Brain microvascular endothelial cell (primary cell): ENCODE results near the gene THUMPD3.
A peak's percentile ranks its signal among the peaks of the same experiment; 100 is the strongest.

Experiments
- DNase-seq: peaks from one replicate; pipeline ENCODE4 v3.0.0-alpha.2; 2020
- H3K27ac ChIP-seq: fragments of 250-450 bp; sonication (Bioruptor Pico); 2 replicates; pipeline ENCODE4 v1.5.1; 2020; ENCODE audit warnings: mild to moderate bottlenecking, moderate library complexity
- H3K27me3 ChIP-seq: fragments of 250-450 bp; sonication (Bioruptor Pico); replicated peaks from 2 replicates; pipeline ENCODE4 v1.5.1; 2020; ENCODE audit warnings: mild to moderate bottlenecking
- H3K36me3 ChIP-seq: fragments of 250-450 bp; sonication (Bioruptor Pico); replicated peaks from 2 replicates; pipeline ENCODE4 v1.5.1; 2020; ENCODE audit warnings: mild to moderate bottlenecking
- H3K4me3 ChIP-seq: 2 replicates; pipeline ENCODE4 v1.5.1; 2011; ENCODE audit warnings: low read depth, mild to moderate bottlenecking, control low read depth, low read length, moderate library complexity
- CTCF ChIP-seq: IDR thresholded peaks from 2 replicates; pipeline ENCODE4 v1.5.1; 2011; ENCODE audit warnings: low read depth, mild to moderate bottlenecking, moderate library complexity, low read length, control low read depth, inconsistent platforms; ENCODE audit errors: missing control alignments
- in situ Hi-C: cut with HindIII; loops from 2 replicates; pipeline ENCODE4 v1.10.0; 2017; ENCODE audit warnings: low sequenced_read_pairs, low pct_ligation_motif_present

The THUMPD3 gene

GRCh38 chr3:9396632-9397331 is 33.9 kb downstream of the THUMPD3 start:
- in situ Hi-C loops = no loop called here
- DNase-seq = peak; percentile 99
- peak overlapping the region; percentile 83 for H3K4me3 ChIP-seq
- peak overlapping the region; percentile 97 for H3K27ac ChIP-seq
- TF ChIP-seq CTCF = no peak
- peaks cover 19% of the 10 kb centered on the region for H3K36me3 ChIP-seq
- no peaks in the 10 kb centered on the region for H3K27me3 ChIP-seq

- Histone ChIP-seq H3K27ac (peak within 1 kb of the TSS; percentile 98), H3K36me3 (peaks cover 18% of the 10 kb centered on the region), H3K4me3 (peak within 1 kb of the TSS; percentile 97), H3K27me3 (no peaks in the 10 kb centered on the region)
- TF ChIP-seq CTCF = no peak
- peak; percentile 94 for DNase-seq
- in situ Hi-C loops = no loop called here
Measured at GRCh38 chr3:9397332-9397905, 34.6 kb downstream of the THUMPD3 start, which contains the start of gene SETD5. Gene SETD5 (plus strand): TSS chr3:9397615. CDS start chr3:9428939, 31,324 bp downstream.

GRCh38 chr3:9397906-9398699 is 35.2 kb downstream of the THUMPD3 start:
- peaks cover 17% of the 10 kb centered on the region for H3K36me3 ChIP-seq
- in situ Hi-C loops = no loop called here
- peak; percentile 49 for DNase-seq
- H3K4me3 ChIP-seq = peak overlapping the region; percentile 97
- H3K27ac ChIP-seq = peak overlapping the region; percentile 98
- no peaks in the 10 kb centered on the region for H3K27me3 ChIP-seq
- no peak for TF ChIP-seq CTCF

GRCh38 chr3:9398700-9399336 is 36.0 kb downstream of the THUMPD3 start:
- no peaks in the 10 kb centered on the region for H3K27me3 ChIP-seq
- H3K4me3 ChIP-seq = peak overlapping the region; percentile 97
- in situ Hi-C loops = no loop called here
- H3K27ac ChIP-seq = peak overlapping the region; percentile 98
- TF ChIP-seq CTCF = no peak
- peaks cover 14% of the 10 kb centered on the region for H3K36me3 ChIP-seq
- peak; percentile 56 for DNase-seq

- peak overlapping the region; percentile 97 for H3K4me3 ChIP-seq
- in situ Hi-C loops = no loop called here
- peaks cover 10% of the 10 kb centered on the region for H3K36me3 ChIP-seq
- no peaks in the 10 kb centered on the region for H3K27me3 ChIP-seq
- TF ChIP-seq CTCF = no peak
- peak overlapping the region; percentile 98 for H3K27ac ChIP-seq
- DNase-seq = no peak
Measured at GRCh38 chr3:9399337-9399703, 36.5 kb downstream of the THUMPD3 start.
